Ovary (tissue), 9 donors: Measurements from ENCODE around the gene USP28. TPM values are rescaled to one million over a fixed set of nuclear protein-coding genes. Genes with fewer than 3 reads are reported as not detected.

Experiments
- DNase-seq, 5 donors: peaks; one replicate each; pipeline ENCODE4 v3.0.0-alpha.2; 2019 to 2020
- H3K27ac ChIP-seq, 2 donors: fragments of 200-600 bp; one replicate each; pipeline versions ENCODE4 v1.5.1 to v1.8.0; 2019 to 2022
- H3K27me3 ChIP-seq: fragments of 200-600 bp; one replicate; pipeline ENCODE4 v1.8.0; 2022
- H3K36me3 ChIP-seq: fragments of 200-600 bp; sonication (generic); one replicate; pipeline ENCODE4 v1.5.1; 2019
- H3K4me1 ChIP-seq: one replicate; pipeline ENCODE4 v1.8.1; 2013; ENCODE audit warnings: mild to moderate bottlenecking, moderate library complexity; ENCODE audit not compliant: insufficient read depth
- H3K4me3 ChIP-seq: fragments of 200-600 bp; sonication (generic); one replicate; pipeline ENCODE4 v1.5.1; 2017
- H3K9me3 ChIP-seq, 2 donors: fragments of 200-600 bp in 1 of 2; sonication (generic) in 1 of 2; one replicate each; pipeline versions ENCODE4 v1.5.1 to v1.8.1; 2013 to 2019; ENCODE audit warnings: mild to moderate bottlenecking in 1 of 2, moderate library complexity in 1 of 2
- CTCF ChIP-seq, 3 donors: fragments of 450-650 bp in 2 of 3; fragments of 200-600 bp in 1 of 3; IDR thresholded peaks; one replicate each; pipeline versions ENCODE4 v1.5.1 to v1.8.0; 2016 to 2022; ENCODE audit warnings: antibody characterized with exemption in 3 of 3, mild to moderate bottlenecking in 1 of 3
- EP300 ChIP-seq: sonication (generic); formaldehyde crosslinking; IDR thresholded peaks from one replicate; pipeline ENCODE4 v1.6.1; 2017; ENCODE audit warnings: antibody characterized with exemption
- POLR2A ChIP-seq: fragments of 450-650 bp; IDR thresholded peaks from one replicate; pipeline ENCODE4 v1.6.1; 2017; ENCODE audit warnings: antibody characterized with exemption, mild to moderate bottlenecking, moderate library complexity
- WGBS, 3 donors: extraction: QIAGEN DNeasy Blood & Tissue Kit in 1 of 3; methylation state at CpG; one replicate each; pipeline versions ENCODE4 v1.1.5 to v1.1.7; 2013 to 2017; 5-methylcytosine and 5-hydroxymethylcytosine counted together
- intact Hi-C, 4 donors: fragments of 100-400 bp; cut with DNase I; formaldehyde crosslinking; loops; one replicate each; pipeline versions ENCODE4 v1.11.0 to v1.15.1; 2022 to 2023
- polyA plus RNA-seq, 2 donors: library from polyadenylated mRNA; stranded (reverse); fragments of 200-250 nt in 1 of 2; fragments of 350-450 nt in 1 of 2; fragmentation: Illumina TruSeq in 1 of 2; extraction: RNeasy Lipid Tissue Mini Kit (QIAGEN cat#74804) in 1 of 2; gene quantifications; one replicate each; pipeline ENCODE4 v1.2.3, GENCODE V29; 2013 to 2014
- total RNA-seq, 7 donors: library from RNA; depleted of rRNA in 2 of 7; stranded (reverse); fragments of >200 nt in 2 of 7; fragmentation: NEBNext Ultra II Directional in 3 of 7; extraction: Animal tissue kit (Norgen Biotek cat#: 25700) in 3 of 7; gene quantifications; one replicate each; pipeline versions ENCODE4 v1.1.0 to v1.2.4, GENCODE V29; 2016 to 2023
- donor health status: DM: no; HTN: no; CAD: no; lungs with moderate emphysema.
- donor health status: DM: no; HTN: no; CAD: no.
- donor health status: Bipolar disorder and iron deficiency.
- donor health status: DM: yes; HTN: yes; CAD: no.
- donor health status: DM: no; HTN: no; CAD: no.
- donor health status: DM: yes; HTN: yes; CAD: no.

The USP28 gene
- total and polyA plus RNA-seq, 9 donors = 11.0 to 29.5 (median 23.4) TPM

- 96 to 100% (median 99%) methylated on average over 3 of the region's 3 CpGs for WGBS, 3 donors
- H3K36me3 ChIP-seq = no peaks in the 10 kb centered on the region
- H3K27me3 ChIP-seq = no peaks in the 10 kb centered on the region
- no peak overlapping the region for H3K27ac ChIP-seq
- intact Hi-C loops = no loop called here
- TF ChIP-seq EP300 (no peak), POLR2A (no peak), CTCF (IDR thresholded peaks at IDR 0.05) (no peak)
- DNase-seq = no peak
- H3K4me3 ChIP-seq = no peak overlapping the region
- H3K4me1 ChIP-seq = peaks cover 2% of the 10 kb centered on the region
- no peaks in the 10 kb centered on the region for H3K9me3 ChIP-seq
Measured at GRCh38 chr11:113818426-113818825, 56.9 kb downstream of the USP28 start.

- no peaks in the 10 kb centered on the region for H3K27me3 ChIP-seq
- H3K36me3 ChIP-seq = no peaks in the 10 kb centered on the region
- no peak for TF ChIP-seq EP300
- TF ChIP-seq CTCF (IDR thresholded peaks at IDR 0.05) = no peak
- TF ChIP-seq POLR2A = no peak
- no peak overlapping the region for H3K27ac ChIP-seq
- H3K4me3 ChIP-seq = no peak overlapping the region
- no peaks in the 10 kb centered on the region for H3K9me3 ChIP-seq
- DNase-seq = no peak
- peaks cover 2% of the 10 kb centered on the region for H3K4me1 ChIP-seq
- intact Hi-C loops = no loop called here
- 91 to 94% (median 92%) methylated on average over 6 of the region's 6 CpGs for WGBS, 3 donors
Measured at GRCh38 chr11:113817626-113818025, 57.7 kb downstream of the USP28 start.

GRCh38 chr11:113817162-113817561 is 58.2 kb downstream of the USP28 start:
- Histone ChIP-seq H3K4me3 (no peak overlapping the region), H3K36me3 (no peaks in the 10 kb centered on the region), H3K27ac (no peak overlapping the region), H3K4me1 (peaks cover 2% of the 10 kb centered on the region), H3K27me3 (no peaks in the 10 kb centered on the region), H3K9me3 (no peaks in the 10 kb centered on the region)
- WGBS, 3 donors = 91 to 95% (median 92%) methylated on average over 1 of the region's 1 CpG
- DNase-seq = no peak
- intact Hi-C loops = no loop called here
- TF ChIP-seq CTCF (IDR thresholded peaks at IDR 0.05) (no peak), POLR2A (no peak), EP300 (no peak)

- intact Hi-C loops = no loop called here
- no peaks in the 10 kb centered on the region for H3K36me3 ChIP-seq
- no peak overlapping the region for H3K4me3 ChIP-seq
- TF ChIP-seq EP300 (no peak), POLR2A (no peak), CTCF (IDR thresholded peaks at IDR 0.05) (no peak)
- no peaks in the 10 kb centered on the region for H3K27me3 ChIP-seq
- H3K27ac ChIP-seq = no peak overlapping the region
- DNase-seq = no peak
- no peaks in the 10 kb centered on the region for H3K4me1 ChIP-seq
- no peaks in the 10 kb centered on the region for H3K9me3 ChIP-seq
Measured at GRCh38 chr11:113814181-113814580, 61.2 kb downstream of the USP28 start.

GRCh38 chr11:113808931-113809330 is 66.4 kb downstream of the USP28 start:
- DNase-seq = no peak
- no peaks in the 10 kb centered on the region for H3K36me3 ChIP-seq
- H3K9me3 ChIP-seq = no peaks in the 10 kb centered on the region
- TF ChIP-seq POLR2A = no peak
- no peak for TF ChIP-seq CTCF (IDR thresholded peaks at IDR 0.05)
- no peak for TF ChIP-seq EP300
- H3K27me3 ChIP-seq = no peaks in the 10 kb centered on the region
- H3K4me3 ChIP-seq = no peak overlapping the region
- no peak overlapping the region for H3K27ac ChIP-seq
- no peaks in the 10 kb centered on the region for H3K4me1 ChIP-seq
- WGBS, 3 donors = 49 to 50% (median 49%) methylated on average over 2 of the region's 2 CpGs
- intact Hi-C loops = no loop called here
